Measurements from ENCODE around the gene KIAA1328. TPM values are rescaled to one million over a fixed set of nuclear protein-coding genes. Genes with fewer than 3 reads are reported as not detected.

KIAA1328 gene
- total and polyA plus RNA-seq, 4 donors = 2.8 to 48.1 (median 7.0) TPM

DNA sequence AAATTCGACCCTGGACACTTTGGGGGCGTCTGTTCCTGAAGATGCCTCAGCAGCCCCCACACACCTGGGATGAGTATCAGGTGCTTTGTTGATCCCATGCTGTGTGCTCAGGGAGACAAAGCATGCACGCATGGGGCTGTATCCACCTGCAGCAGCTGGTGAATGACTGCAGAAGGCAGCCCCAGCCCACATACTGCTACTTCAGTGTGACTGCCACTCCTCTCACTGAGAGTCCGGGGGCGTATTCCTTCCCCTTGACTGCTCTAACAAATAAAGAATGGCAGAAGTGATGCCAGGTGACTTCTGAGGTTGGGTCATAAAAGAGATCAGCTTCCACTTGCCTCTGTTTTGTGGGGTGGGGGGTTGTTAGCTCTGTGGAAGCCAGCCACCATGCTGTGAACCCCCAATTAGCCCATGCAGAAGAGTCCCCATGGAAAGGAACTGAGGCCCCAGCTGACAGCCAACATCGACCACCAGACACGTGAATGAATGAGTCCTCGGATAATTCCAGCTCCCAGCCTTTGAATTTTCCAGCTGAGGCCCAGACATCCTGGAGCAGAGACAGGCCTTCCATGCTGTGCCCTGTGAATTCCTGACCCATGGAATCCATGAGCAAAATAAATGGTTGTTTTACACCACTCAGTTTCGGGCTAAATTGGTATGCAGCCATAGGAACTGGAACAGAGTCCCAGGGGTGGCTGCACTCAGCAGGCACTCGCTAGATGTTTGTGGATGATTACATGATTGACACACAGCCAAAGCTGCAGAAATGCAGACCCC lies 447.4 kb downstream of the KIAA1328 start:
- peaks cover 0 to 2% (median 0%) of the 10 kb centered on the region in 5 donors for H3K4me1 ChIP-seq (ENCODE audit: control insufficient read depth in 5 of 5, insufficient read depth in 5 of 5, low read length in 5 of 5)
- H3K36me3 ChIP-seq (ENCODE audit: control insufficient read depth in 4 of 4, insufficient read depth in 4 of 4, low read length in 4 of 4) = no peaks in the 10 kb centered on the region
- ATAC-seq (ENCODE audit: insufficient read depth, low FRiP score) = no peak
- no peak for DNase-seq
- H3K4me3 ChIP-seq = no peak overlapping the region
- 87 to 90% methylated on average over 10 of the region's 10 CpGs for WGBS, 2 donors
- TF ChIP-seq CTCF (IDR thresholded peaks at IDR 0.05; ENCODE audit: control extremely low read depth, extremely low read depth) = no peak
- H3K9me3 ChIP-seq (ENCODE audit: control insufficient read depth in 4 of 4, insufficient read depth in 3 of 4, low read length in 3 of 4) = peaks cover 0 to 32% (median 0%) of the 10 kb centered on the region in 4 donors
- H3K27me3 ChIP-seq (ENCODE audit: control insufficient read depth in 3 of 3, insufficient read depth in 3 of 3, low read length in 2 of 3) = peaks cover 10 to 48% (median 31%) of the 10 kb centered on the region in 3 donors
- H3K27ac ChIP-seq (ENCODE audit: low read depth in 1 of 2, low read length in 1 of 2) = no peak overlapping the region
- no peak overlapping the region for H3K9ac ChIP-seq (ENCODE audit: insufficient read depth in 1 of 2, low read length in 2 of 2)

GRCh38 chr18:37277804-37278203 lies 448.9 kb downstream of the KIAA1328 start:
- ATAC-seq (ENCODE audit: insufficient read depth, low FRiP score) (no peak), DNase-seq (no peak)
- Histone ChIP-seq H3K9ac (ENCODE audit: insufficient read depth in 1 of 2, low read length in 2 of 2) (no peak overlapping the region), H3K4me1 (ENCODE audit: control insufficient read depth in 5 of 5, insufficient read depth in 5 of 5, low read length in 5 of 5) (peaks cover 0 to 2% (median 0%) of the 10 kb centered on the region in 5 donors), H3K27ac (ENCODE audit: low read depth in 1 of 2, low read length in 1 of 2) (no peak overlapping the region), H3K9me3 (ENCODE audit: control insufficient read depth in 4 of 4, insufficient read depth in 3 of 4, low read length in 3 of 4) (peaks cover 0 to 32% (median 0%) of the 10 kb centered on the region in 4 donors), H3K27me3 (ENCODE audit: control insufficient read depth in 3 of 3, insufficient read depth in 3 of 3, low read length in 2 of 3) (peaks cover 10 to 45% (median 31%) of the 10 kb centered on the region in 3 donors), H3K36me3 (ENCODE audit: control insufficient read depth in 4 of 4, insufficient read depth in 4 of 4, low read length in 4 of 4) (no peaks in the 10 kb centered on the region), H3K4me3 (no peak overlapping the region)
- 64 to 65% methylated on average over 10 of the region's 10 CpGs for whole genome bisulfite sequencing, 2 donors
- no peak for TF ChIP-seq CTCF (IDR thresholded peaks at IDR 0.05; ENCODE audit: control extremely low read depth, extremely low read depth)

Other genes starting within 250 kb of the KIAA1328 start
- 100 to 1,000 TPM in 1 of 2 donors, 10 to 100 TPM in 1; 69.9 to 122 TPM for gene TPGS2, start 125 bp upstream of the KIAA1328 start, total RNA-seq
- 10 to 100 TPM; 45.5 to 47.2 TPM for gene TPGS2, start 125 bp upstream of the KIAA1328 start, polyA plus RNA-seq